Heart right ventricle (tissue), 16 donors: ENCODE data around the gene MCFD2. TPM values are rescaled to one million over a fixed set of nuclear protein-coding genes. Genes with fewer than 3 reads are reported as not detected.

Source experiments
- ATAC-seq, 8 donors: fragments of 200-7000 bp; cut with Tn5 transposase; one replicate each; pipeline ENCODE4 v1.9.1; 2020; ENCODE audit warnings: mild to moderate bottlenecking in 8 of 8, moderate library complexity in 8 of 8, moderate number of reproducible peaks in 1 of 8
- DNase-seq, 2 donors: peaks; one replicate each; pipeline ENCODE4 v3.0.0-alpha.2; 2020
- H3K27ac ChIP-seq, 10 donors: fragments of 200-600 bp; sonication (generic) in 2 of 10; one replicate each; pipeline versions ENCODE4 v1.5.0 to v1.8.0; 2020 to 2022; ENCODE audit warnings: mild to moderate bottlenecking in 3 of 10
- H3K27me3 ChIP-seq, 7 donors: fragments of 200-600 bp; one replicate each; pipeline ENCODE4 v1.8.0; 2021 to 2022; ENCODE audit warnings: mild to moderate bottlenecking in 2 of 7
- H3K36me3 ChIP-seq, 9 donors: fragments of 200-600 bp; sonication (generic) in 1 of 9; one replicate each; pipeline versions ENCODE4 v1.5.0 to v1.8.0; 2020 to 2022; ENCODE audit warnings: mild to moderate bottlenecking in 2 of 9
- H3K4me1 ChIP-seq, 9 donors: fragments of 200-600 bp; sonication (generic) in 1 of 9; one replicate each; pipeline versions ENCODE4 v1.5.0 to v1.8.0; 2020 to 2022; ENCODE audit warnings: mild to moderate bottlenecking in 4 of 9
- H3K4me3 ChIP-seq, 10 donors: fragments of 200-600 bp; sonication (generic) in 2 of 10; one replicate each; pipeline versions ENCODE4 v1.5.0 to v1.8.0; 2020 to 2022; ENCODE audit warnings: mild to moderate bottlenecking in 7 of 10, moderate library complexity in 2 of 10
- H3K9me3 ChIP-seq, 11 donors: fragments of 200-600 bp in 10 of 11; sonication (generic) in 2 of 11; one replicate each; pipeline versions ENCODE4 v1.5.0 to v1.8.0; 2013 to 2022; ENCODE audit warnings: mild to moderate bottlenecking in 2 of 11, control low read depth in 1 of 11, moderate library complexity in 1 of 11
- WGBS, 2 donors: extraction: QIAGEN DNeasy Blood & Tissue Kit; methylation state at CpG; one replicate each; pipeline ENCODE4 v1.1.7; 2013; ENCODE audit warnings: inconsistent platforms in 1 of 2; 5-methylcytosine and 5-hydroxymethylcytosine counted together
- intact Hi-C, 10 donors: fragments of 100-400 bp; cut with DNase I; formaldehyde crosslinking; loops; one replicate each; pipeline versions ENCODE4 v1.11.1 to v1.14.2; 2022
- polyA plus RNA-seq, 2 donors: library from polyadenylated mRNA; stranded (reverse); fragments of 200-250 nt; gene quantifications; one replicate each; pipeline ENCODE4 v1.2.3, GENCODE V29; 2013
- total RNA-seq, 10 donors: library from RNA; stranded (reverse); fragmentation: NEBNext Ultra II Directional in 3 of 10; extraction: Animal tissue kit (Norgen Biotek cat#: 25700) in 3 of 10; gene quantifications; one replicate each; pipeline versions ENCODE4 v1.2.1 to v1.2.4, GENCODE V29; 2021 to 2023
- TF ChIP-seq, protein P1 (sequence below), 9 donors: fragments of 200-600 bp; sonication (generic) in 2 of 9; IDR thresholded peaks; one replicate each; pipeline versions ENCODE4 v1.5.0 to v1.8.0; 2021 to 2022; ENCODE audit warnings: antibody characterized with exemption in 9 of 9, mild to moderate bottlenecking in 5 of 9, moderate library complexity in 1 of 9
- donor health status: Arrhythmogenic right ventricular cardiomyopathy.
- donor health status: ischemic (EF 13 %, LVEDD 7.1; RV severe dilation, severe dysfunction).
- donor health status: healthy with polysubstance abuse.
- donor health status: DM: no; HTN: yes; CAD: no.
- donor health status: DM: no; HTN: no; CAD: no.
- donor health status: ischemic (EF 25% LVEDD 6.9; RV normal size, moderate dysfunction).
- donor health status: ischemic (EF 25% LVEDD 5.7; RV mildly dilated, moderate dysfunction).
- donor health status: healthy.
- donor health status: DM: yes; HTN: yes; CAD: no.
- donor health status: Ischemic cardiomyopathy.
- donor health status: ischemic (EF 35%, LVEDD 5.7; RV mildly dilated, moderate dysfunction).
- donor health status: nonischemic (EF 11% LVEDD 7.7; RV severe dilation, severe dysfunction).
- donor health status: DM: yes; HTN: yes; CAD: no.
- donor health status: PGD.
- donor health status: ischemic (EF 29% LVEDD 5.4; RV normal size, mild dysfunction).
- donor health status: nonischemic (EF 23%, LVEDD 6.1; RV moderate dilation, normal function).

The MCFD2 gene
- total and polyA plus RNA-seq, 12 donors, result 13.2 to 88.4 (median 53.2) TPM

DNA sequence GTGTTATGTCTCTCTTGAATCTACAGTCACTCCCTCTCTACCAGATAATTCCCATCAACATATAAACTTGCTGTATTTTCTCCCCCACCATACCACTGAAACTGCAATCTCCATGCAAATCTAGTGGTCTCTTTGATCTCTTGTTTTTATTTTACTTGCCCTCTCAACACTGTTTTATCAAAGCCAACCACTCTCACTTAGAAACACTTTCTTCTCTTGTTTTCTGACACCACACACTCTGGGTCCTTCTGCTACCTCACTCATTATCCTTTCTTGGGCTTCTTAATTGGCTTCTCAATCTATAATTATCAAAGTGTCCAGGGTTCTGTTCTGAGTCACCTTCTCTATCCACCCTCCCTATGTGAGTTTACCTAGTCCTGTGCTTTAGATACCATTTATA lies 2.0 kb upstream of the MCFD2 start:
- DNase-seq (no peak), ATAC-seq (no peak)
- intact Hi-C loops, result loop anchor here in 5 of 10 donors (5.0 kb wide), 2 partner anchors 355 to 405 kb away; no protein-coding TSS in a partner anchor
- H3K9me3 ChIP-seq, result no peaks in the 10 kb centered on the region
- no peaks in the 10 kb centered on the region for H3K36me3 ChIP-seq
- H3K4me3 ChIP-seq, result no peak overlapping the region
- H3K4me1 ChIP-seq, result peaks cover 7 to 49% (median 32%) of the 10 kb centered on the region in 9 donors
- H3K27me3 ChIP-seq, result no peaks in the 10 kb centered on the region
- TF ChIP-seq, protein P1, sequence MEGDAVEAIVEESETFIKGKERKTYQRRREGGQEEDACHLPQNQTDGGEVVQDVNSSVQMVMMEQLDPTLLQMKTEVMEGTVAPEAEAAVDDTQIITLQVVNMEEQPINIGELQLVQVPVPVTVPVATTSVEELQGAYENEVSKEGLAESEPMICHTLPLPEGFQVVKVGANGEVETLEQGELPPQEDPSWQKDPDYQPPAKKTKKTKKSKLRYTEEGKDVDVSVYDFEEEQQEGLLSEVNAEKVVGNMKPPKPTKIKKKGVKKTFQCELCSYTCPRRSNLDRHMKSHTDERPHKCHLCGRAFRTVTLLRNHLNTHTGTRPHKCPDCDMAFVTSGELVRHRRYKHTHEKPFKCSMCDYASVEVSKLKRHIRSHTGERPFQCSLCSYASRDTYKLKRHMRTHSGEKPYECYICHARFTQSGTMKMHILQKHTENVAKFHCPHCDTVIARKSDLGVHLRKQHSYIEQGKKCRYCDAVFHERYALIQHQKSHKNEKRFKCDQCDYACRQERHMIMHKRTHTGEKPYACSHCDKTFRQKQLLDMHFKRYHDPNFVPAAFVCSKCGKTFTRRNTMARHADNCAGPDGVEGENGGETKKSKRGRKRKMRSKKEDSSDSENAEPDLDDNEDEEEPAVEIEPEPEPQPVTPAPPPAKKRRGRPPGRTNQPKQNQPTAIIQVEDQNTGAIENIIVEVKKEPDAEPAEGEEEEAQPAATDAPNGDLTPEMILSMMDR (IDR thresholded peaks at IDR 0.05), result no peak
- H3K27ac ChIP-seq, result no peak overlapping the region

DNA sequence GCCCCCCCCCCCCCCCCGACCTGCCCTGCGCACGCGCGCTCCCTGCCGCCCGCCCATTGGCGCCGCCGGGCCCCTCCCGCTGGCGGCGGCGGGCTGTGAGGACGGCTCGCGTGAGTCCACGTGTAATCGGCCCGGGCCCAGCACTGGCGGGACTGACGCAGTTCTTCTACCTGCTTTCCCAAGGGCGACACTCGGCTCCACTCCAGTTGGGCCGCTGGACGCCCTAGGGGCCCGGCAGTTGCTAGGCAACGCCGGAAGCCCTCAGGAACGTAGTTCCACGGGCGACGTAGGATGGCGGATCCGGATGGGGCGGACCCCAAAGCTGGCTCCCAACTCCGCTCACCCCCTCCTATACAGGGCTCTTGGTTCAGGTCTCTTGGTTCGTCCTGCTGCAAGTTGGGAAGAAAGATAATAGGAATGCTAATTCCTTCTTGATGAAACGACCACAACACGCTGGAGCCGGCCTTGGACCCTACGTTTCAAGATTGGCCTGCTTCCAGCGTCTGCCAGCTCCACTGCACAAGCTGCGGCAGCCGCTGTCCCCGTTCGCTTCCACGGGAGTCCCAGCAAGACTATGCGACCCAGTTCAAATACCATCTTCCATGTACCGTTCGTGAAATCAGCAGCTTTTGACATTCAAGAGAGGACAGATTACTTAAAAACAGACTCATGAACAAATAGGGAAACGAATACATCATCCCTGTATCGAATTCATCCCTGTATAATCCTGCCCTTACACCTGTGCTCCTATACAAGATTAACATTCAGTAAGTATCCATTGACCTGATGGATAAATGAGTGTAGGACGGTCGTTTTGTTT lies 415 bp upstream of the MCFD2 start:
- WGBS, 2 donors, result 1% methylated on average over 52 to 54 of the region's 55 CpGs
- Histone ChIP-seq H3K27ac (peak overlapping the region; percentile 89 to 99 (median 96)), H3K9me3 (no peaks in the 10 kb centered on the region), H3K36me3 (peaks cover 0 to 16% (median 2%) of the 10 kb centered on the region in 9 donors), H3K4me3 (peak overlapping the region; percentile 81 to 100 (median 97)), H3K27me3 (no peaks in the 10 kb centered on the region), H3K4me1 (peaks cover 7 to 53% (median 35%) of the 10 kb centered on the region in 9 donors)
- intact Hi-C loops, result loop anchor here in 5 of 10 donors (5.0 kb wide), 2 partner anchors 356 to 406 kb away; no protein-coding TSS in a partner anchor
- peak; percentile 91 to 92 for DNase-seq
- TF ChIP-seq, protein P1 (IDR thresholded peaks at IDR 0.05), result no peak
- ATAC-seq, result peak; percentile 90 to 96 (median 95)

DNA sequence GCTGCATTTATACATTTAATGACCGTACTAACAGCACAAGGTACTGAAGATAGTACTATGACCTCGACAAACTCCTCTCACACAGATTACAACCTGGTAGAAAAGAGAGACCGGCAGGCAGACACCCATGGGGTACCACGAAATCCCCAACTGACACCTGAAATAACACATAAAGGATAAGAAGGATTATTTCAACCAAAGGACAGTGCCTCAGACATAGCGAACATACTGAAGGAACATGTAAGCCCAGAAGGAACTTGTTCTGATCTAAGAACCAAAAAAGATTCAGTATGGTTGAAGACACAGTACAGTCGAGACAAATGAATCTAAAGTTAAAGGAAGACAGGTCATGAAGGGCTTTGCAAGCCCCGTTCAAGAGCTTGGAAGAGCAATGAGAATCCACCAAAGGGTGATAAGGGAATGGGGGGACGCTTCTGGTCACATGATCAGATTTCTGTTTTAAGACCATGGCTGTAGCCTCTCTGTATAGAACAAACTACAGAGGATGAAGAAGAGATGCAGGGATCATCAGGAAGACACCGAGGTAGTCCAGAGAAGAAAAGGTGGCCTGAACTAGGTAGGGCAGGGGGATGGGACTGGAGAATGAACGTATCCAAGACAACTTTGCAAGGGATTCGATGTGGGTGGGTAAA lies 902 bp downstream of the MCFD2 start:
- no peaks in the 10 kb centered on the region for H3K27me3 ChIP-seq
- ATAC-seq (peak in 3 of 8 donors; percentile 0 to 2 (median 1)), DNase-seq (no peak)
- H3K36me3 ChIP-seq, result peaks cover 0 to 29% (median 12%) of the 10 kb centered on the region in 9 donors
- H3K4me3 ChIP-seq, result peak overlapping the region; percentile 81 to 100 (median 97)
- peak overlapping the region in 9 of 10 donors; percentile 89 to 99 (median 96) for H3K27ac ChIP-seq
- WGBS, 2 donors, result 31 to 32% methylated on average over 11 of the region's 11 CpGs
- no peaks in the 10 kb centered on the region for H3K9me3 ChIP-seq
- H3K4me1 ChIP-seq, result peaks cover 8 to 57% (median 37%) of the 10 kb centered on the region in 9 donors
- intact Hi-C loops, result loop anchor here in 5 of 10 donors (5.0 kb wide), 2 partner anchors 358 to 408 kb away; no protein-coding TSS in a partner anchor
- TF ChIP-seq, protein P1 (IDR thresholded peaks at IDR 0.05), result no peak
